A673 (cell line): ENCODE results near the gene AMZ2. TPM values are rescaled to one million over a fixed set of nuclear protein-coding genes. Genes with fewer than 3 reads are reported as not detected.
A peak's percentile ranks its signal among the peaks of the same experiment; 100 is the strongest.
"Not testable (repeated sequence)": the region's sequence is repeated elsewhere in the genome, so short reads cannot be mapped to it uniquely, and the experiment has no call there.

Experiments used
- BruUV-seq: library from RNA; stranded (reverse); fragments of 400-500 nt; replicated peaks from 2 replicates; lab custom pipeline; 2021; lab: Mats Ljungman, UMichigan
- CTCF ChIA-PET: fragments of 300-600 bp; sonication (Branson Sonifier 250); formaldehyde crosslinking; loops from one replicate; lab custom pipeline; 2022; ENCODE audit warnings: antibody characterized with exemption; lab: Charles Lee
- POLR2A ChIA-PET: fragments of 300-600 bp; sonication (Branson Sonifier 250); formaldehyde crosslinking; loops from one replicate; lab custom pipeline; 2022; ENCODE audit warnings: antibody characterized with exemption; ENCODE audit not compliant: low non-redundant PET; lab: Charles Lee
- DNase-seq: peaks from one replicate; pipeline ENCODE4 v3.0.0-alpha.2; 2015; ENCODE audit warnings: low spot score
- H3K27ac ChIP-seq: fragments of 200-600 bp; sonication (generic); 2 replicates; pipeline ENCODE4 v1.5.1; 2016; ENCODE audit warnings: mixed run types, low read depth, mild to moderate bottlenecking, mixed read lengths, antibody characterized with exemption, low read length; ENCODE audit not compliant: poor library complexity, severe bottlenecking
- H3K27me3 ChIP-seq: fragments of 200-600 bp; sonication (generic); replicated peaks from 2 replicates; pipeline ENCODE4 v1.6.1; 2017; ENCODE audit warnings: mixed run types, low read depth, mild to moderate bottlenecking, mixed read lengths, antibody characterized with exemption, low read length; ENCODE audit not compliant: insufficient read depth, poor library complexity
- H3K36me3 ChIP-seq: fragments of 200-600 bp; sonication (generic); 2 replicates; pipeline ENCODE4 v1.6.1; 2016; ENCODE audit warnings: mixed run types, mild to moderate bottlenecking, mixed read lengths, antibody characterized with exemption, low read length; ENCODE audit not compliant: insufficient read depth, poor library complexity, severe bottlenecking
- H3K4me1 ChIP-seq: fragments of 200-600 bp; sonication (generic); 2 replicates; pipeline ENCODE4 v1.6.1; 2017; ENCODE audit warnings: mixed run types, mild to moderate bottlenecking, mixed read lengths, antibody characterized with exemption, low read length; ENCODE audit not compliant: insufficient read depth, poor library complexity, severe bottlenecking
- H3K4me3 ChIP-seq: fragments of 200-600 bp; sonication (generic); 2 replicates; pipeline ENCODE4 v1.5.1; 2016; ENCODE audit warnings: low read depth, mixed run types, mild to moderate bottlenecking, mixed read lengths, low read length; ENCODE audit not compliant: poor library complexity, severe bottlenecking
- H3K9me3 ChIP-seq: fragments of 200-600 bp; sonication (generic); 2 replicates; pipeline ENCODE4 v1.6.1; 2016; ENCODE audit warnings: mixed run types, low read depth, mild to moderate bottlenecking, mixed read lengths, antibody characterized with exemption, low read length; ENCODE audit not compliant: poor library complexity, severe bottlenecking
- EZH2 ChIP-seq: fragments of 200-600 bp; sonication (generic); IDR thresholded peaks from 2 replicates; pipeline ENCODE4 v1.6.1; 2017; ENCODE audit warnings: borderline replicate concordance, low read depth, mild to moderate bottlenecking, mixed read lengths, antibody characterized with exemption, low read length; ENCODE audit not compliant: poor library complexity, severe bottlenecking
- intact Hi-C: fragments of 100-400 bp; cut with micrococcal nuclease; formaldehyde crosslinking; loops from one replicate; pipeline ENCODE4 v1.10.0; 2022; ENCODE audit not compliant: unreplicated experiment
- total RNA-seq: library from RNA; stranded (reverse); gene quantifications from 2 replicates; pipeline ENCODE4 v1.2.3, GENCODE V29; 2021
- TF ChIP-seq, protein P1 (sequence below): fragments of 300-800, 200-600 bp; sonication (generic); conservative IDR thresholded peaks from 2 replicates; pipeline ENCODE4 v1.5.1; 2017; ENCODE audit warnings: low read depth, mild to moderate bottlenecking, antibody characterized with exemption, low read length, moderate library complexity, mixed read lengths

The AMZ2 gene
- total RNA-seq, 1 experiment from 2014 or later = 80.4 TPM

DNA sequence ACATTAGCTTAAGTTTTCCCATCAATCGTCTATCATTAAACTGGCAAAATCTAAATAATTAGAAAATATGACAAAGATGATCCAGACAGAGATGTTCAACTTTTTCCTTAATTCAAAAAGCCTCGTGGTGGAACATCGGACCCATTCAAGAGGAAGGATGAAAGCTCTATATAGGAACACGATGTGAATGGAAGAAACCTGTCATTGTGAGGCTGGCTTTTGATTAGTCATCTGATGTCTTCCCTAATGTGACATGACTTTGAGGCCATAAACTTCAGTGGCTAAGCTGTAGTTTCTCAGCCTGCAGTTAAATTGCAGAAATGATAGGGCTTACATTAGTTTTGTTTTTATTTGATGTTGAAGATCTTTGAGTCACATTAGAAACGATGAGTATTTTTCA lies 1.0 kb downstream of the AMZ2 start:
- no peaks in the 10 kb centered on the region for H3K27me3 ChIP-seq
- no peak for DNase-seq
- H3K9me3 ChIP-seq = no peaks in the 10 kb centered on the region
- peaks cover 6% of the 10 kb centered on the region for H3K4me1 ChIP-seq
- intact Hi-C loops = no loop called here
- H3K4me3 ChIP-seq = peak overlapping the region; percentile 86
- no TSS peak for BruUV-seq
- TF ChIP-seq, protein P1, sequence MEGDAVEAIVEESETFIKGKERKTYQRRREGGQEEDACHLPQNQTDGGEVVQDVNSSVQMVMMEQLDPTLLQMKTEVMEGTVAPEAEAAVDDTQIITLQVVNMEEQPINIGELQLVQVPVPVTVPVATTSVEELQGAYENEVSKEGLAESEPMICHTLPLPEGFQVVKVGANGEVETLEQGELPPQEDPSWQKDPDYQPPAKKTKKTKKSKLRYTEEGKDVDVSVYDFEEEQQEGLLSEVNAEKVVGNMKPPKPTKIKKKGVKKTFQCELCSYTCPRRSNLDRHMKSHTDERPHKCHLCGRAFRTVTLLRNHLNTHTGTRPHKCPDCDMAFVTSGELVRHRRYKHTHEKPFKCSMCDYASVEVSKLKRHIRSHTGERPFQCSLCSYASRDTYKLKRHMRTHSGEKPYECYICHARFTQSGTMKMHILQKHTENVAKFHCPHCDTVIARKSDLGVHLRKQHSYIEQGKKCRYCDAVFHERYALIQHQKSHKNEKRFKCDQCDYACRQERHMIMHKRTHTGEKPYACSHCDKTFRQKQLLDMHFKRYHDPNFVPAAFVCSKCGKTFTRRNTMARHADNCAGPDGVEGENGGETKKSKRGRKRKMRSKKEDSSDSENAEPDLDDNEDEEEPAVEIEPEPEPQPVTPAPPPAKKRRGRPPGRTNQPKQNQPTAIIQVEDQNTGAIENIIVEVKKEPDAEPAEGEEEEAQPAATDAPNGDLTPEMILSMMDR = no peak
- no peak for TF ChIP-seq EZH2
- H3K27ac ChIP-seq = peak overlapping the region; percentile 88
- ChIA-PET POLR2A (no interaction called here), CTCF (no interaction called here)
- peaks cover 24% of the 10 kb centered on the region for H3K36me3 ChIP-seq

DNA sequence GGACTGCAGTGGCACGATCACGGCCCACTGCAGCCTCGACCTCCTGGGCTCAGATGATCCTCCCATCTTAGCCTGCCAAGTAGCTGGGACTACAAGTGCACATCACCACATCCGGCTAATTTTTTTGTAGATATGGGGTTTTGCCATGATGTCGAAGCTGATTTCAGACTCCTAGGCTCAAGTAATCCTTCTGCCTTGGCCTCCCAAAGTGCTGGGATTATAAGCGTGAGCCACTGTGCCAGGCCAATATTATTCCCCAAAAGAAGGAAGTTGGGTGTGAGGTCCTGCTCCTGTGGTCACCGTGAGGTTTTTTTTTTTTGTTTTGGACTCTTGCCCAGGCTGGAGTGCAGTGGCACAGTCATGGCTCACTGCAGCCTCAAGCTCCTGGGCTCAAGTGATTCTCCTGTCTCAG lies 1.5 kb downstream of the AMZ2 start:
- intact Hi-C loops = no loop called here
- ChIA-PET CTCF (no interaction called here), POLR2A (interaction anchor here (0.6 kb wide), 1 partner anchor 261 kb away, joined by 7 read pairs; no protein-coding TSS in a partner anchor)
- Histone ChIP-seq H3K36me3 (peaks cover 24% of the 10 kb centered on the region), H3K4me3 (no peak overlapping the region), H3K9me3 (no peaks in the 10 kb centered on the region), H3K27me3 (no peaks in the 10 kb centered on the region), H3K27ac (no peak overlapping the region), H3K4me1 (peaks cover 6% of the 10 kb centered on the region)
- TF ChIP-seq EZH2 = no peak
- no TSS peak for BruUV-seq
- no peak for DNase-seq

DNA sequence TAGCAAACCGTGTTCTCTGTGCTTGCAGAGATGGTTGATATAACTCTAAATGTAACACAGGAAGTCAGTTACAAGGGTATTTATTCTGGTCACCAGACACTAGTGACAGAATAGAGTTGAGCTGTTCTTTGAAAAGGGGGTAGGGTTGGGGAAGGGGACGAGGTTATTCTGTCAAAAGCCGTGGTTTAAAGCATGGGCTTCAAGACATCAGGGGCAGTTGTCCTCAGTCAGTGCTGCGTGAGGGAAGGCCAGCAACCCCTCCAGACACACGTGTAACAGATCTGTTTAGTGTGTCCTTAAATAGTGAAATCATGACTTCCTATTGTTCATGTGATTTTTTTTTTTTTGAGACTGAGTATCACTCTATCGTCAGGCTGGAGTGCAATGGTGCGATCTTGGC lies 5.6 kb downstream of the AMZ2 start:
- CTCF ChIA-PET, POLR2A ChIA-PET, intact Hi-C loops, H3K9me3 ChIP-seq, H3K27ac ChIP-seq, BruUV-seq, H3K4me1 ChIP-seq, DNase-seq, H3K4me3 ChIP-seq, H3K27me3 ChIP-seq: not testable (repeated sequence)
- H3K36me3 ChIP-seq = peaks cover 38% of the 10 kb centered on the region

DNA sequence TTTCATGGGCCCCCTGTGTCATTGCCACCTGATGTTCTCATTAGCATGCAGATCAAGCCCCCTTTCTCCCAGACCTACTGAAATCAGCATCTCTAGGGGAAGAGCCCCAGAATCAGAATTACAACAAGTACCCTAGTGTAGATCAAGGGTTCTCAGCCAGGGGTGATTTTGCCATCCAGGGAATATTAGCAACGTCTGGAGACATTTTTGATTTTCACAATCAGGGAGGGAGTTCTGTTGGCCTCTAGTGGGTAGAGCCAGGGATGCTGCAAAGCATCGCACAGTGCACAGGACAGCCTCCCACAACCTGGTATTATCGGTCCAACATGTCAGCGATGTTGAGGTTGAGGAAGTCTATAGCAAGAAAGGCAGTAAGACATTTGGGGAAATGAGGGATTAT lies 7.3 kb downstream of the AMZ2 start:
- H3K4me3 ChIP-seq = no peak overlapping the region
- TF ChIP-seq, protein P1 = no peak
- H3K4me1 ChIP-seq = no peaks in the 10 kb centered on the region
- no peak overlapping the region for H3K27ac ChIP-seq
- intact Hi-C loops = no loop called here
- H3K36me3 ChIP-seq = peaks cover 35% of the 10 kb centered on the region
- BruUV-seq = no TSS peak
- no peaks in the 10 kb centered on the region for H3K9me3 ChIP-seq
- ChIA-PET POLR2A (interaction anchor here (0.7 kb wide), 1 partner anchor 961 kb away, joined by 10 read pairs; no protein-coding TSS in a partner anchor), CTCF (no interaction called here)
- no peak for DNase-seq
- H3K27me3 ChIP-seq = no peaks in the 10 kb centered on the region
